GM12864 (cell line): ENCODE measurements around the gene MRPL52.
"Not testable (repeated sequence)": the region's sequence is repeated elsewhere in the genome, so short reads cannot be mapped to it uniquely, and the experiment has no call there.

ENCODE experiments used
- DNase-seq: peaks from one replicate; pipeline ENCODE4 v3.0.0-alpha.2; 2011; ENCODE audit warnings: low read depth
- H3K4me3 ChIP-seq: 2 replicates; pipeline ENCODE4 v1.5.1; 2011; ENCODE audit warnings: mild to moderate bottlenecking, low read depth, low read length, control low read depth
- TF ChIP-seq, protein P1 (sequence below): IDR thresholded peaks from 2 replicates; pipeline ENCODE4 v1.5.1; 2011; ENCODE audit warnings: low read depth, mild to moderate bottlenecking, moderate library complexity, low read length, control low read depth, inconsistent platforms; ENCODE audit errors: missing control alignments

MRPL52 gene

DNA sequence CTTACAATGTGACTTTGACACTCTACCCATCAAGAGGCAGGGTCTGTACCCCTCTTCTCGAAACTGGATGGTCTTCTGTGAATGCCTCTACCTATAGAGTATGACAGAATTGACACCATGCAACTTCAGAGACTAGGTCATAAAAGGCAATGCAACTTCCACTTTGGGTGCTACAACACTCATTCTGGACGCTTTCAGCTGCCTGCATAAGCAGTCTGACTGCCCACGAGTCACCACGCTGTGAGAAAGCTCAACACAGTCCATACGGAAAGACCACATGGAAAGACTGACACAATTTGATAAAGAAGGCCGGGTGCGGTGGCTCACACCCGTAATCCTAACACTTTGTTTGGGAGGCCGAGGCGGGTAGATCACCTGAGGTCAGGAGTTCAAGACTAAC is 29.3 kb upstream of the MRPL52 start:
- TF ChIP-seq, protein P1, sequence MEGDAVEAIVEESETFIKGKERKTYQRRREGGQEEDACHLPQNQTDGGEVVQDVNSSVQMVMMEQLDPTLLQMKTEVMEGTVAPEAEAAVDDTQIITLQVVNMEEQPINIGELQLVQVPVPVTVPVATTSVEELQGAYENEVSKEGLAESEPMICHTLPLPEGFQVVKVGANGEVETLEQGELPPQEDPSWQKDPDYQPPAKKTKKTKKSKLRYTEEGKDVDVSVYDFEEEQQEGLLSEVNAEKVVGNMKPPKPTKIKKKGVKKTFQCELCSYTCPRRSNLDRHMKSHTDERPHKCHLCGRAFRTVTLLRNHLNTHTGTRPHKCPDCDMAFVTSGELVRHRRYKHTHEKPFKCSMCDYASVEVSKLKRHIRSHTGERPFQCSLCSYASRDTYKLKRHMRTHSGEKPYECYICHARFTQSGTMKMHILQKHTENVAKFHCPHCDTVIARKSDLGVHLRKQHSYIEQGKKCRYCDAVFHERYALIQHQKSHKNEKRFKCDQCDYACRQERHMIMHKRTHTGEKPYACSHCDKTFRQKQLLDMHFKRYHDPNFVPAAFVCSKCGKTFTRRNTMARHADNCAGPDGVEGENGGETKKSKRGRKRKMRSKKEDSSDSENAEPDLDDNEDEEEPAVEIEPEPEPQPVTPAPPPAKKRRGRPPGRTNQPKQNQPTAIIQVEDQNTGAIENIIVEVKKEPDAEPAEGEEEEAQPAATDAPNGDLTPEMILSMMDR = no peak
- no peak for DNase-seq
- H3K4me3 ChIP-seq = no peak overlapping the region

DNA sequence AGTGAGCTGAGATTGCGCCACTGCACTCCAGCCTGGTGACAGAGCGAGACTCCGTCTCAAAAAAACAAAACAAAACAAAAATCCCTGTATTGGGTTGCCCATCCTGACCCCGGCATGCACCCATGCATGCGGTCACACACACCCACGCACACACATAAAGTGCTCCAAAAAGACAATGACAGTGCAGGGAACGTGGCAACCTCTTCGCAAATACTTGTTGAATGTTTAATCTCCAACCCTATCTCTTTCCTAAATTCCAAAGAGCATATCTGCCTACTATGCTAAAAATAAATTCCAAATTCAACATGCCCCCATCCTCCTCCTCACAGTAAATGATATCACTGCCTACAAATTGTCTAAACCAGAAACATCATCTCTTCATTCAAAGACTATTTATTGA is 28.0 kb upstream of the MRPL52 start:
- DNase-seq = no peak
- no peak overlapping the region for H3K4me3 ChIP-seq
- TF ChIP-seq, protein P1 = no peak

DNA sequence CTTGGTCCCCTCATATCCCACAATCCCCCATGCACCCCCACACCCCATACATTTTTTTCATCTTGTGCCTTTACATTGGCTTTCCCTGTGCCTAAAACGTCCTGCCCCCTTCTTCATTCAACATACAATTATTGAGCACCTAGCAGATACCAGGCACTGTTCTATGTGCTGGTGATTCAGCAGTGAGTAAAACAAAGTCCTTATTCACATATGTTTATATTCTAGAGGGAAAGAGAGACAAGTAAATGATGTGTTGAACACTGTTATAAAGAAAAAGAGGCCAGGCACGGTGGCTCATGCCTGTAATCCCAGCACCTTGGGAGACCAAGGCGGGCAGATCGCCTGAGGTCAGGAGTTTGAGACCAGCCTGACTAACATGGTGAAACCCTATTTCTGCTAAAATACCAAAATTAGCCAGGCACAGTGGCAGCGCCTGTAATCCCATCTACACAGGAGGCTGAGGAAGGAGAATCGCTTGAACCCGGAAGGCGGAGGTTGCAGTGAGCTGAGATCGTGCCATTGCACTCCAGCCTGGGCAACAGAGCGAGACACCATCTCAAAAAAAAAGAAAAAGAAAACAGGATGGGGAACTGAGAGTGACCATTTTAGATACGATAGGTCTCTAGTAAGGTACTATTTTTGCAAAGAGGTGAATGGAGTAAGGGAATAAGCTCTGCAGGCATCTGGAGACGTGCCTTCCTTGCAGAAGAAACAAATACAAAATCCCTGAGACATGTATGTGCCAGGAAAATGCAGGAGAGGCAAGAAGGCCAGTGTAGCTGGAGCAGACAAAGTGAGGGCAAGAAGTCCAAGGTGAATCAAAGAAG is 26.6 kb upstream of the MRPL52 start:
- no peak overlapping the region for H3K4me3 ChIP-seq
- TF ChIP-seq, protein P1 = no peak
- no peak for DNase-seq

GRCh38 chr14:22803687-22803974 is 26.1 kb upstream of the MRPL52 start:
- no peak overlapping the region; the same call in 1 of the 2 replicates for H3K4me3 ChIP-seq
- TF ChIP-seq, protein P1 = no peak
- DNase-seq = no peak

DNA sequence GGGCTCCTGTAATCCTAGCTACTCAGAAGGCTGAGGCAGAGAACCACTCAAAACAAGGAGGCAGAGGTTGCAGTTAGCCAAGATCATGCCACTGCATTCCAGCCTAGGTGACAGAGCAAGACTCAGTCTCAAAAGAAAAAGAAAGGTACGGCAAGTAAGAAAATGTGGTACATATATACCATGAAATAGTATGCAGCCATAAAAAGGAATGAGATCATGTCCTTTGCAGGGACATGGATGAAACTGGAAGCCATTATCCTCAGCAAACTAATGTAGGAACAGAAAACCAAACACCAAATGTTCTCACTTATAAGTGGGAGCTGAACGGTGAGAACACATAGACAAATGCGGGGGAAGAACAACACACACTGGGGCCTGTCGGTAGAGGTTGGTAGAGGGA is 24.5 kb upstream of the MRPL52 start:
- not testable (repeated sequence) for H3K4me3 ChIP-seq, DNase-seq

DNA sequence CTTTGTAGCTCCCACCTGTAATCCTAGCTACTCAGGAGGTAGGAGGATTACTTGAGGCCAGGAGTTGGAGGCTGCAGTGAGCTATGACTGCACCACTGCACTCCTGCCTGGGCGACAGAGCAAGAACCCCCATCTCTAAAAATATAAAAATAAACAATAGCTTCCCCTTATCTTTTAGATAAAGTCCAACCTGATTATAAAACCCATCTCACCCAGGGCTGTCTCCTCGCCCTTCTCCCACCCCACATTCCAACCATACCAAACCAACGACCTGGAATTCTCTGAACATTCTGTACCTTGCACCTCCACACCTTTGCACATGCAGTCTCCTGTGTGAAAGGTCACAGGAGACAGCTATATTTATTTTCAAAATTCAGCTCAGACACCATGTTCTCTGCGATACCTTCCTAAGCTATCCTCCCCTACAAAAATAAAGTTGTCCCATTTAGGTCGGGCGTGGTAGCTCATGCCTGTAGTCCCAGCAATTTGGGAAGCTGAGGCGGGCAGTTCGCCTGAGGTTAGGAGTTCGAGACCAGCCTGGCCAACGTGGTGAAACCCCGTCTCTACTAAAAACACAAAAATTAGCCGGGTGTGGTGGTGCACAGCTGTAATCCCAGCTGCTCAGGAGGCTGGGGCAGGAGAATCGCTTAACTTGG is 22.1 kb upstream of the MRPL52 start:
- DNase-seq = no peak
- TF ChIP-seq, protein P1 = no peak
- no peak overlapping the region for H3K4me3 ChIP-seq

- no peak for DNase-seq
- TF ChIP-seq, protein P1 = no peak
- no peak overlapping the region for H3K4me3 ChIP-seq
These were observed 21.1 kb upstream of the MRPL52 start for GRCh38 chr14:22808388-22809209.
